ENCODE data around the gene NSRP1.
"Not testable (repeated sequence)": the region's sequence is repeated elsewhere in the genome, so short reads cannot be mapped to it uniquely, and the experiment has no call there.

The NSRP1 gene

GRCh38 chr17:30224419-30224960 is 107.9 kb downstream of the NSRP1 start:
- FAIRE-seq = no peak

- no peak for FAIRE-seq
Observed at GRCh38 chr17:30225112-30225511, 108.5 kb downstream of the NSRP1 start.

- no peak for FAIRE-seq
Observed at GRCh38 chr17:30225919-30226553, 109.4 kb downstream of the NSRP1 start.

- FAIRE-seq = no peak
Observed at GRCh38 chr17:30226878-30227277, 110.3 kb downstream of the NSRP1 start.

GRCh38 chr17:30228011-30228410 is 111.4 kb downstream of the NSRP1 start:
- no peak for FAIRE-seq

- no peak for FAIRE-seq
Observed at GRCh38 chr17:30229012-30229411, 112.4 kb downstream of the NSRP1 start.

- not testable (repeated sequence) for FAIRE-seq
Observed at GRCh38 chr17:30230009-30230408, 113.4 kb downstream of the NSRP1 start.

GRCh38 chr17:30230596-30231125 is 114.0 kb downstream of the NSRP1 start:
- FAIRE-seq = no peak

- no peak for FAIRE-seq
Observed at GRCh38 chr17:30232015-30232823, 115.6 kb downstream of the NSRP1 start.

- no peak for FAIRE-seq
Observed at GRCh38 chr17:30232824-30233427, 116.3 kb downstream of the NSRP1 start.

- no peak for FAIRE-seq
Observed at GRCh38 chr17:30234296-30234695, 117.7 kb downstream of the NSRP1 start.

GRCh38 chr17:30234964-30235363 is 118.3 kb downstream of the NSRP1 start:
- FAIRE-seq = no peak

- no peak for FAIRE-seq
Observed at GRCh38 chr17:30235386-30236296, 119.0 kb downstream of the NSRP1 start, which contains the start of gene SLC6A4. SLC6A4 (minus strand) TSS chr17:30235697; CDS start chr17:30221958, 13,739 bp downstream.
